ENCODE results near the gene PRPF18.
"Not testable (repeated sequence)": the region's sequence is repeated elsewhere in the genome, so short reads cannot be mapped to it uniquely, and the experiment has no call there.

PRPF18 gene

DNA sequence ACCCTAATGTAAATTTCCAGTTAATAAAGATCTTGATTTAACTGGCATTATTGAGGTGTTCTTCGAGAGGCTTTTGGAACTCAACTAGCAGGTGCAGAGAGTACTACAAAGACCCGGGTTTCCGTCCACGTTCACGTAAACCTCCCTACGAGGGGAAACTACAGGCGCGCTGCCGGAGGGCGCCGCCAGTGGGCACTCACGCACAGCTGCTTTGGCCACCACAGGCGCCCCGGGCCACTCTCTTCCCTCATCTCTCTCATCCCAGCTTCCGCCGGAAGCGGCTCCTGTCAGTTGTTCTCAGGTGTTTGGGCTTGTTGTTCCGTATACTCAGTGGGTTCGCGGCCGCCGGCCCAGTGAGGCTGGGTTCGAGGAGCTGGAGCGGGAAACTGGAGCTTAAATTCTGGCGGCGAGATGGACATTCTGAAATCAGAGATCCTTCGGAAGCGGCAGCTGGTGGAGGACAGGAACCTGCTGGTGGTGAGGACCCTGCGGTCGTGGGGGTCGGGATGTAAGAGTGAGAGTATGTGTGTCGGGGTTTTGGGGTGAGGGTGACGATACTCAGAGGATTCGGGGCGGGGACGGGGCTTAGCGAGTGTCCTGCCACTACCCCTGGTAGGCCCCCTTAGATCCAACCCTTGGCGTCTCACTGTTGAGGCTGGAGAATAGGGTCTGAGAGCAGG, at the start of gene PRPF18:
TSS of gene PRPF18 (plus strand) at position 290 of the 680 bp plus-strand sequence. CDS start at position 412, 122 bp downstream.
- peak; percentile 96 for DNase-seq

GRCh38 chr10:13537985-13538384, 48.8 kb upstream of the PRPF18 start:
- not testable (repeated sequence) for DNase-seq

DNA sequence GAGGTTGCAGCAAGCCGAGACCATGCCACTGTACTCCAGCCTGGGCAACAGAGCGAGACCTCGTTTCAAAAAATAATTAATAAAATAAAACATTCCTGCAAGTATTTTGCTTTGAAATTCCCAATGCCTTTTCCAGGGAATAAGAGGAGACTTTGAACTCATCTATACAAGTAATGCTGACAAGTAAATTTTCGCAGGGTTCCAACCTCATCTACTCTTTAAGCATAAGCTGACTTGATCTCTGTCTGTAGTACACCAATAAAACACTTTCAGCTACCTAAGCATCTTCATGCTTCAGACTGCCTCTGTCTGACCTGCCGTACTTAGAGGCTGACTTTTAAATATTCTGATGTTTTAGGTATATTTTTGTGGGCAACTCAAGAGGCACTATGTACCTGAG, 44.2 kb upstream of the PRPF18 start:
- DNase-seq: no peak

DNA sequence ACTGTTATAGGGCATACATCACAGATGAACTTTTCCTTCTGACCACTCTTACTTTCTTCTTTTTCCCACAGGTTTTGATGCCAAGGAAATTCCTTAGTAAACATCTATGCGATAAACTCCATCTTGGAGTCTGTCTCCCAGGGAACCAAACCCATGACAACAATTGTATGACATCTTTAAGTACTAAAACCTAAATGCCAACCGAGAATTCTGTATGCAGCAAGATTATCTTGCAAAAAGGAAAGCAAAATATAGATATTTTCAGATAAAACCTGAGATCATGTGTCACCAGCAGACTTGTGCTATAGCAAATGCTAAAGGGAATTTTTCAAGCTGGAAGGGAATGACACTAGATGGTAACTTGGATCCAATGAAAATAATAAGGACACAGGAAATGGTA, 36.0 kb upstream of the PRPF18 start:
- no peak for DNase-seq

DNA sequence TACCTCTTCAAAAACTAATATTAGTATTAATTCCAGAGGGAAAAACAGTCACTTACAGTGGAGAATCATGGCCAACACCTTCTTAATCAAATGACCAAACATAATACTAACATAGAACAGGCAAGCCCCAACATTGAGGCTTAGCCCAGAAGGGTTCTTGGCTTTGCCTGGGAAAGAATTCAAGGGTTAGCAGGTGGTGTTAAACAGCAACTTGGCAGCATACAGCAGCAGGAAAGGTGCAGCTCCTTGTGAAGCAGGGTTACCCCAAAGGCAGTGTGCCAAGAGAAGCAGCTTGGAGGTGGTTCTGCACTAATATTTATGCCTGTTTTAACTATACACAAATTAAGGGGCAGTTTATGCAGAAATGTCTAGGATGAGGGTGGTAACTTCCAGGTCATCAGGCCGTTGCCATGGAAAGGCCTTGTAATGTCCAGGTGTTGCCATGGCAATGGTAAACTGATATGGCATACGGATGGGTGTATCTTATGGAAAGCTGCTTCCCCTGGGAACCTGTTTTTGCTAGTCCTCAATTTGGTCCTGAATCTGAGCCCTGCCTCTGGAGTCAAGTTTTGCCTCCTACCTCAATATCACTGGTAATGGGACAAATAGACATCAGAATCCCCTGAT, 30.8 kb upstream of the PRPF18 start:
- DNase-seq: no peak

DNA sequence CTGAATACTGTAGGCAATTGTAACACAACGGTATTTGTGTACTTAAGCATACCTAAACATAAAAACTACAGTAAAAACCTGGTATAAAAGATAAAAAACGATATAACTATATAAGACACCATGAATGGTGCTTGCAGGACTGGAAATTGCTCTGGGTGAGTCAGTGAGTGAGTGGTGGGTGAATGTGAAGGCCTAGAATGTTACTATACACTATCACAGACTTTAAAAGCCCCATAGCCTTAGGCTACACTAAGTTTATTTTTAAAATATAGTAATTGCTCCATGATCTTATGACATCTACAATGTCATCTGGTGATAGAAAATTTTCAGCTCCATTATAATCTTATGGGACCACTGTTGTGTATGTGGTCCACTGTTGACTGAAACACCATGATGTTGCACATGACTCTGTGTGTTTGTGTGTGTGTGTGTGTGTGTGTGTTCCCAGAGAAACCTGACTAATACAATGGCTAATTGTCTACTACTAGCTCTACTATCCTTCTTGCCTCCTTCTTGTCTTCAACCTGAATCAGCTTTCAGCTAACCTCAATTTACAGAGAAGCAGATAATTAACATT, 27.6 kb upstream of the PRPF18 start:
- no peak for DNase-seq

- no peak for DNase-seq
These were observed 26.2 kb upstream of the PRPF18 start for GRCh38 chr10:13560597-13560996.

- no peak for DNase-seq
These were observed 23.0 kb upstream of the PRPF18 start for GRCh38 chr10:13563481-13564445.

- no peak for DNase-seq
These were observed 22.2 kb upstream of the PRPF18 start for GRCh38 chr10:13564576-13564975.

GRCh38 chr10:13567030-13567429, 19.7 kb upstream of the PRPF18 start:
- no peak for DNase-seq

DNA sequence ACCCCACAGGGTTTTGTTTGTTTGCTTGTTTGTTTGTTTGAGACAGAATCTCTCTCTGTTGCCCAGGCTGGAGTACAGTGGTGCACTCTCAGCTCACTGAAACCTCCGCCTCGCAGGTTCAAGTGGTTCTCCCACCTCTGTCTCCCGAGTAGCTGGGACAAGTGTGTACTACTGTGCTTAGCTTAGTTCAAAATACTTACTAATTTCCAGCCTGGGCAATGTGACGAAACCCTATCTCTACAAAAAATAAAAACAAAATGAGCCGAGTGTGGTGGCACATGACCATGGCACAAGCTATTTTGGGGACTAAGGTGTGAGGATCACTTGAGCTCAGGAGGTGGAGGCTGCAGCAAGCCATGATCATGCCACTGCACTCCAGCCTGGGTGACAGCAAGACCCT, 15.2 kb upstream of the PRPF18 start:
- no peak for DNase-seq

- DNase-seq: no peak
These were observed 12.8 kb upstream of the PRPF18 start for GRCh38 chr10:13573960-13574359.

GRCh38 chr10:13585195-13585751, 1.5 kb upstream of the PRPF18 start:
- no peak for DNase-seq

GRCh38 chr10:13585943-13586342, 822 bp upstream of the PRPF18 start:
- no peak for DNase-seq

DNA sequence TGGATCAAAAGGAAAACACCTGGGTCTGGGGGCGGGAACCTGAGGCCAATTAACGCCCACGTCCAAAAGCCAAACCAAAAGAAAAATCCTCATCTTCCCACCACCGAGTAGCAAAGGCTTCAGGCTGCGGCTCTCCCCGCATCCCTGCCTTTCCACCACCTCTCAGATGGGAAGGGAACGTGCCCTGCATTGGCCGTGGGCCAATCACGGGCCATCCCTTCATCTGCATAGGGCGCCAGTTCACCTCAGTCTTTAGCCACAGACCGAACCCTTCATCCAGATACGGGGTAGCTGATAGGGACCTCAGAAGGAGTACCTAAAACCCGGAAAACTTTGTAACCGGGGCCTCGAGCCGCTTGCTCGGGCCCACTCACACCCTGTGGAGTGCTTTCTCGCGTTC, 626 bp downstream of the PRPF18 start:
- DNase-seq: peak; percentile 2

GRCh38 chr10:13589316-13589715, 2.6 kb downstream of the PRPF18 start:
- DNase-seq: no peak

DNA sequence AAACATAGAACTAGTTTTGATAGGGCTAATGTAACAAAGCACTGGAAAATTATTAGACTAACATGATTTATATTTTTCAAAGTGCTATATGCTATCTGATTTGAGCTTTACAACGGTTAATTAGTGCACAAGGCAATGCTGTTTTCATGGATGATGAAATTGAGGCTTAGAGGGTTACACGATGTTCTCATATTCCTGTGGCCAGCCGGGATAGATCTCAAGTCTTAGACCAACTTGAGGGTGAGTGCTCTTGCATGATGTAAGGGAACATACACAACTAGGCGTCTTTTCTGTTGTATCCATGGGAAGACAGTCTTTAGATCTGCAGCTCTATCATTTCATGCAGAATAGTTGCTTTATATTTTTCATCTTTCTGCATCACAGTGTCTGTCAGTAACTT, 4.1 kb downstream of the PRPF18 start:
- no peak for DNase-seq

DNA sequence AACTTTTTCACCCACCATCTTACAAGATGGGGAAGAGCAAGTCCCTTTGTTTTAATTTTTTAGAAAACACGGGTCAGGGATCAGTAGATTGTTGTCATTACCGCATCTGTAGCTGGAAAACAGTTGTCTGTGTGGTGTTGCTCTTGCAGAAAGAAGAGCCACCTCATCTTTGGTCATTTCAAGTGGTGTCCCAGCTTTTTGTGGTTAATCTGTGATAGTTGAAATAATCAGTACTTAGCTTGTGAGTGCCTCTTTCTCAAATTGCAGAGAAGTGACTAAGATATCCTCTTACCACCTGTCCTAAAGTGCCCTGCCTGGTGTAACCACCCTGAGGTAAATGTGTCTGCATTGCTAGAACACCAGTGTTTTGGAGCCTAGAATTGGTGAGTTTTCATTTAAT, 5.5 kb downstream of the PRPF18 start:
- no peak for DNase-seq

DNA sequence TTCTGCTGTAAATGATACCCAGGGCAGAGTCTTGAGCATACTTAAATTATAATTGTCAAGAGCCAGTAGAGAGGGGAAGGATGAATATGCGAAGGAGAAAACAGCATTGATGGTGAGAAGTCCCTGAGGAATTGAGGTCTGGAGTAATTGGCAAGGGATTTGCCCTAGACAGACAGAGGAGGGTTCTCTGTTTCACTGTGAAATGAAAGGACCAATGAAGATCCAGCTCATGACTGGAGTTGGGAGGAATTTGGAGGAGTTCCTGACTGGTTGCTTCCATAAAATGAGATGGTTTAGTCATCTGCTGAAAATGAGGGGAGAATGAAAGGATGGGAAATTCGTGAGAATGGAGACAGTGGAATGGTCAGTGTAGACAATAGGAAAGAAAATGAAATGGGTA, 6.8 kb downstream of the PRPF18 start:
- DNase-seq: no peak

DNA sequence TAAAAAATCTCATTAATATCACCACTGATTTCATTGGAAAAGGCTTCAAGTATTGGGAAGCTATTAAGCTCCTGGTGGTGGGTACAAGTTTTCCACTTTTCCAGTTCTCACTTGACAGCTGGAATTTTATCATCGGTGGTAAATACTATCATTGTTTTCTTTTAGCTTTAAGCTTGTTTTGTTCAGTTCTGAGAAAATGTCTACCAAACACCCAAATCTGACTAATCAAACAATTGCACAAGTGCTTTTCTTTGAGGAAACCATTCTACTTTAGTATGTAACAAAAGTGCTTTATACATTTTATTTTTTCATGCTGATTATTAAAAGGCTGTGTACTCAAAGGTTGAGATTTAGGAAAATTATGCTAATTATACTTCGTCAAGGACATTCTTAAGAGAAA, 7.9 kb downstream of the PRPF18 start:
- DNase-seq: no peak

- no peak for DNase-seq
These were observed 11.1 kb downstream of the PRPF18 start for GRCh38 chr10:13597909-13598308.

DNA sequence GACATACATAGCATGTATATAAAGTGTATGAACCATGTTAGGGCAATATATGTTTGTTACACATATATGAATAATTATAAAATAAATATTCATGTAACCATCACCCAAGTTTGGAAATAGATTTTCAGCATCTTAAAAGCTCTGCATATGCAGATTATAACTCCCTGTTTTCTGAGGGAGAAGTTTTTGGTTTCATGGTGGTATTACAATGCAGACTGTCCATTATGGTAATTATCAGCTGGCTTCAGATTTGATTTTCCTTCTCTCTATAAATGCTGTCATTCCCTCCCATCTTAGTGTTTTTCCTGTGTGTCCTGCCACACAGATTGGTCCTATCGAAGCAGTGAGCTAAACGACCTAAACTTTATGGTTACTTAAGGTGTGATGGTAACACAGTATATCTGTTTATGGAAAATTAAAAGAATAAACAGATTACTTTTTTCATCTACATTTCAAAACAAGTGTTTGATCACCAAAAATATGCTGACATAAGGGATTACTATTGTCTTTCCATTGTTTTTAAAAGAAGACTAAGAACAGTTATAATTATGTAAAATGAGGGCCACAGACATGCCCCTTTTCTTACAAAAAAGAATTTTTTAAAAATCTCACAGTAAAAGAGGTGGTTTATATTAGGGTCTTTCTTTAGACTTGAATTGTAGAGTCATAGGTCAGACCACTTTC, 17.7 kb downstream of the PRPF18 start:
- no peak for DNase-seq

Measured in activated CD4-positive, alpha-beta T cell treated with anti-CD3 and anti-CD28 coated beads, Interleukin-2, Interleukin-6, amounts not matched to agents 100 ng/mL and 50 ng/mL, durations not matched to agents 16 hours and 8 hours (primary cell).